Activated naive CD8-positive, alpha-beta T cell treated with anti-CD3 and anti-CD28 coated beads, Interleukin-2, amount 50 U/mL, for 24 hours (primary cell): ENCODE measurements around the gene KRT74.
"Not testable (repeated sequence)": the region's sequence is repeated elsewhere in the genome, so short reads cannot be mapped to it uniquely, and the experiment has no call there.

ENCODE experiments used
- ATAC-seq: fragments of 150-1000 bp; cut with Tn5 transposase; one replicate; pipeline ENCODE4 v1.10.0; 2021
- DNase-seq: peaks from one replicate; pipeline ENCODE4 v3.0.0; 2021
- H3K27ac Mint-ChIP-seq: one replicate; pipeline ENCODE4 v1.8.0; 2021; ENCODE audit warnings: mild to moderate bottlenecking, mixed read lengths
- H3K27me3 Mint-ChIP-seq: one replicate; pipeline ENCODE4 v1.8.0; 2021; ENCODE audit warnings: mixed read lengths
- H3K36me3 Mint-ChIP-seq: one replicate; pipeline ENCODE4 v1.8.0; 2021; ENCODE audit warnings: low read depth, mixed read lengths
- H3K4me1 Mint-ChIP-seq: one replicate; pipeline ENCODE4 v1.8.0; 2021; ENCODE audit warnings: mixed read lengths
- H3K4me3 Mint-ChIP-seq: one replicate; pipeline ENCODE4 v1.8.0; 2021; ENCODE audit warnings: mild to moderate bottlenecking, moderate library complexity, mixed read lengths
- H3K9me3 Mint-ChIP-seq: one replicate; pipeline ENCODE4 v1.8.0; 2021; ENCODE audit warnings: mixed read lengths

The KRT74 gene

DNA sequence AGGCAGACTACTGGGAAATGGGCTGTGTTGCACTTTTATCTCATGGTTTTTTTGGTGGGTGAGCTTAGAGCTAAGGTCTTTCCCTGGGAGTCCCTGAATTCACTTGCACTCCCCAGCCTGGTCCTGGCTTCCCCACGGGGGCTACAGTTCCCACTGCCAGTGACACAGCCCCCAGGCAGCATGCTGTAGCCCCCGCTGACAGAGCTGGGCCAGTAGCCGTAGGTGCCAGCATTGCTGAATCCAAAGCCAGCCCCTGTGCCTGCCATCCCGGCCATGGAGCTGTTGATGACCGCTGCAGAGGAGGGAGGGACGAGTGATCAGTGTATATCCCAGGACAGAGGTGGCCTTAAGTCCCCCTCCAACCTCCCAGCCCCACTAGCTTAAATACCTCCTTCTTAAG, 34.5 kb upstream of the KRT74 start:
- H3K4me3 Mint-ChIP-seq = no peak overlapping the region
- no peak for DNase-seq
- H3K9me3 Mint-ChIP-seq = no peaks in the 10 kb centered on the region
- no peaks in the 10 kb centered on the region for H3K36me3 Mint-ChIP-seq
- no peaks in the 10 kb centered on the region for H3K27me3 Mint-ChIP-seq
- peaks cover 90% of the 10 kb centered on the region for H3K4me1 Mint-ChIP-seq
- H3K27ac Mint-ChIP-seq = no peak overlapping the region
- no peak for ATAC-seq

DNA sequence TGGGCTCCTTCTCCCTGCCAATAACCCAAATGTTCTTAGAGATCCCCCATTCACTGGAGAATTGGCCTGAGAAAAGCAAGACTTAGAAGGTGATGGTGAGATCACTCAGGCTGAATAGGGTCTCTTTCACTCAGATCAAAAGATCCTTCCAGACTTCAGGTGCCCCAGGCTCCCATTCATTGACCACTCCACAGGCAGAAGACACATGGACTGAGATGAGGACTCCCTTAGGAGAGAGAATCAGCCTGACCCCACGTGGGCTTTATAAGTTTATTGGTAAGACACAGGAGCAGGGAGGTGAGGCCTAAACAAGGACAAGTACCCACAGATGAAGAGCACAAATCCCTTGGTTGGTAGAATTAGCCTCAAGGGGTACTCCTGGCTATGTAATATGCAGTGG, 33.7 kb upstream of the KRT74 start:
- no peak for DNase-seq
- no peak for ATAC-seq
- H3K4me1 Mint-ChIP-seq = peaks cover 90% of the 10 kb centered on the region
- no peaks in the 10 kb centered on the region for H3K27me3 Mint-ChIP-seq
- H3K27ac Mint-ChIP-seq = no peak overlapping the region
- H3K9me3 Mint-ChIP-seq = no peaks in the 10 kb centered on the region
- no peaks in the 10 kb centered on the region for H3K36me3 Mint-ChIP-seq
- no peak overlapping the region for H3K4me3 Mint-ChIP-seq

DNA sequence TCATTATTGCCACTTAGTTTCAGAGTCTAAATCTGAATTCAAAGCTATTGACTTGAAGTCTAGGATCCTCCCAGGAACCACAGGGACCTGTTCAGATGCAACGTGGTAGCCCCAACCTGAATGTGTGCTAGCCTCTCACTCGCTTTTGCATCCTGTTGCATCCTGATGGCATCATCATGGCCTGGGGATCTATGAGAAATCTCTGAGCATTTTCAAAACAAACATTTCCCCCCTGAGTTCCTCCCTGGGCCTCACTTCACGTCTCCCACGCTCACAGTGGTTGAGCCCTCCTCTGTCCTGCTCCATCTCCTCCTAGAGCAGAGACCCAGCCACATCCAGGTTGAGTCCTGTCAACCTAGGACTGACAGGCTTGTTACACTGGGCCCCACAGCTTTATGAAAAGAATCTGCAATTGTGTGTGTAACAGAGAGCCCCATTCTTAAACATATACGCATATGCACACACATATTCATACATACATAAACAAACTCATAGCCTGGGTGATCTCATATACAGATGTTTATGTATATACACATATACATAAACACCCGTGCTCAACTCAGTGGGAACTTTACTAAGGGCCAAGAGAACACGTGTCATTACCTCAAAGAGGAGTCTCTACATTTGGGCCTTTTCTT, 33.1 kb upstream of the KRT74 start:
- Mint-ChIP-seq H3K27me3 (no peaks in the 10 kb centered on the region), H3K4me3 (no peak overlapping the region), H3K36me3 (no peaks in the 10 kb centered on the region), H3K4me1 (peaks cover 85% of the 10 kb centered on the region), H3K9me3 (no peaks in the 10 kb centered on the region), H3K27ac (no peak overlapping the region)
- DNase-seq = no peak
- ATAC-seq = no peak

DNA sequence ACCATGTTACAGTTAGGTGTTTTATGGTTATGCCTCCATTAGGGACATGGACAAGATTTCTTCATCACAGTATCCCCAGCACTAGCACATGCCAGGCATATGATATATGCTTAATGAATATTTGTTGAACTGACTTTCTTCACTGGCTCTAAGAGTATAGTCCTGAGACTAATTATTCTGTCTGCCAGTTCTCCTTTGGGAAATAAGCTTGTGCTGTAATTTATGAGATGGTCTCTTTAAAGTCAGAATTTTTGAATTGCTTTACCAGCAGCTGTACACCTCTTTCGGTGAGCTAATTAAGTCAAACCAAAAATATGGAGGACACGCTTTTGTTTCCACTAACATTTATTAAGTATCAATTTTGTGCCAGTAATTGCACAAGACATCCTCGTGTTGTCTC, 32.5 kb upstream of the KRT74 start:
- Mint-ChIP-seq H3K27ac (no peak overlapping the region), H3K9me3 (no peaks in the 10 kb centered on the region), H3K36me3 (no peaks in the 10 kb centered on the region), H3K4me3 (no peak overlapping the region), H3K27me3 (no peaks in the 10 kb centered on the region), H3K4me1 (peaks cover 79% of the 10 kb centered on the region)
- no peak for ATAC-seq
- DNase-seq = no peak

DNA sequence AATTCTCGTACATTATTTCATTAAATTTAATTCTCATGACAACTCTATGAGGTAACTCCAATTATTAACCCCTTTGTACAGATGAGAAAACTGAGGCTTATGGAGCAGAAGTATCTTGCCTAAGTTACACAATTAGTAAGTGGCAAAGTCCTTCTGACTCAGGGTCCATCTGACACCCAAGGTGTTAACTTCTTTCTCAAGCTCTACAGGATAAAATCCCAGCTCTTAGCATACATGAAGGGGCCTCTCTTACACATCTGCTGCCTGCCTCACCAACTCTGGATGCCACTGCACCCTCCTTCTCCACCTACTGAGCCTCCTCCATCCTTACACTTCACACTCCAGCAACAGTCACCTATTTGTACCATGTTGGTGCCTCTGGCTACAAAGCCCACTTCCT, 31.9 kb upstream of the KRT74 start:
- Mint-ChIP-seq H3K4me3 (no peak overlapping the region), H3K4me1 (peaks cover 73% of the 10 kb centered on the region), H3K27ac (no peak overlapping the region), H3K27me3 (no peaks in the 10 kb centered on the region), H3K36me3 (no peaks in the 10 kb centered on the region), H3K9me3 (no peaks in the 10 kb centered on the region)
- DNase-seq (no peak), ATAC-seq (no peak)

DNA sequence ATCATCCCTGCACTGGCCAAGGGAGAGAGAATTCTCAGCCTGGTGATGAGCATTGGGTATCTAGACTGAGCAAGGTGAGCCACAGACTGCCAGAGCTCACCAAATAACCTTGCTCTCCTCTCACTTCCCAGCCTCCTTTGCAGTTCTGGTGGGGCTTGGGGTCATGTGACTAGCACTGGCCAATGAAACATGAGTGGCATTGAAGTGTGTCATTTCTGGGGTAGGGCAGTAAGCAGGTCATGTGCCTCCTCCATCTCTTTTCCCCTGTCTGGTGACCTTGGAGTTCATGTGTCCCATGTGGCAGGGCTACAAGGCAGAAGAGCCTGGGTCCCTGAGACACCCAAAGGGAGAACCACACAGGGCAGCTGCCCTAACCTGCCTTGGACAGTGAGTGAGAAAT, 31.2 kb upstream of the KRT74 start:
- H3K4me3 Mint-ChIP-seq = no peak overlapping the region
- no peaks in the 10 kb centered on the region for H3K36me3 Mint-ChIP-seq
- no peaks in the 10 kb centered on the region for H3K9me3 Mint-ChIP-seq
- H3K27me3 Mint-ChIP-seq = no peaks in the 10 kb centered on the region
- ATAC-seq (no peak), DNase-seq (no peak)
- no peak overlapping the region for H3K27ac Mint-ChIP-seq
- peaks cover 68% of the 10 kb centered on the region for H3K4me1 Mint-ChIP-seq

DNA sequence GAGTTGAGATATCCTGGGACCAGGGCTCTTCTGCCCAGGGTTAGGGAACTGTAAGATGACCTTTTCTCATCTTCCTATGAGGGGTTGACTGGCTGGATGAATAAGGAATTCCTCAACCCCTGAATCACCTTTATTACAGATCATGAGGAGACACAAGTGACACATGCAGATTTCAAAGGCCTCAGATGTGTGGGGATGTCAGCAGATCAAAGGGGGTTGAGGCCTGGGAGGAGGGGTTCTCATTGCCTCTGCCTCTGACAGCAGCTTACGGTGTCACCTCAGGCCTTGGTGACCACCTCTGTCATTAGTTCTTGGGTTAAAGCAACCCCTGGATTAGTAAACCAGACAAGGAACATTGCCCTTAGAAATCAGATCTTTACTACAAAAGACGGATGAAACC, 29.7 kb upstream of the KRT74 start:
- H3K27me3 Mint-ChIP-seq = no peaks in the 10 kb centered on the region
- ATAC-seq = peak; percentile 59
- no peaks in the 10 kb centered on the region for H3K9me3 Mint-ChIP-seq
- peaks cover 54% of the 10 kb centered on the region for H3K4me1 Mint-ChIP-seq
- no peaks in the 10 kb centered on the region for H3K36me3 Mint-ChIP-seq
- no peak overlapping the region for H3K27ac Mint-ChIP-seq
- DNase-seq = no peak
- H3K4me3 Mint-ChIP-seq = no peak overlapping the region

DNA sequence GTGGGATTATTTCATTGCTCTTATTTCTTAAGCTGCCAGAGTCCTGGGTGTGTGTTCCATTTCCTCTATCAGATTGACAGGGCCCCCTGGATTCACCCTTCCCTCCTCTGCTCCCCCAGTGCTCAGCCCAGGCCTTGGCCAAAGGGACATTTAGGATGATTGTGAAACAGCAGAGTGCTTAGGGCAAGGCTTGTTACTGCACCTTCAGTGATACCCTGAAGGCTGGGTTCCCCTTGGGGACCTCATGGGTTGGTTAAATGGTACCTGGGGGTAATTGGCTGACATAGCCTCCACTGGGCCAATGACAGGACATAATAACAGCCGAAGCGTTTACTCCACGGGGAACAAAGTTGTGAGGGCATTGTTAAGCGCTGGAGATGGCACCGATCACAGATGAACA, 28.9 kb upstream of the KRT74 start:
- Mint-ChIP-seq H3K9me3 (no peaks in the 10 kb centered on the region), H3K4me1 (peaks cover 47% of the 10 kb centered on the region), H3K36me3 (no peaks in the 10 kb centered on the region), H3K27ac (no peak overlapping the region), H3K4me3 (no peak overlapping the region), H3K27me3 (no peaks in the 10 kb centered on the region)
- DNase-seq (no peak), ATAC-seq (no peak)

DNA sequence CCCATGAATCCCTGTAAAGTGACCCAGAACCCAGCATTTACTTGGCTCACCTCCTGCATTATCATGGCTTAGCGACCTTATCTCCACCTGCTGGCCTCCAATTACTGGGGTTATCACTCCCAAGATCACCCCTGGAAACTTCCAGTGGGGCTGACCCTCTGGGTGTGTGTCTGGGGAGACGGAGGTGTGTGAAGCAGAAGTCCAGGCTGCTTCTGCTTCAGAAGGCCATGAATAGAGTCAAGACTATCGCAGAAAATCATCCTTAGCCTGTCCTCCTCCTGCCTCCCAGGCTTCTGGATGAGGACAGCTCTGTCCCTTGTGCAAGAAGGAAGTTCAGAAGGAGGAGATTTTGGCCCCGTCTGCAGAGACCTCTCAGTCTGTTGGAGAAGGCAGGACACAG, 28.0 kb upstream of the KRT74 start:
- DNase-seq (no peak), ATAC-seq (no peak)
- H3K9me3 Mint-ChIP-seq = no peaks in the 10 kb centered on the region
- no peaks in the 10 kb centered on the region for H3K36me3 Mint-ChIP-seq
- no peaks in the 10 kb centered on the region for H3K27me3 Mint-ChIP-seq
- no peak overlapping the region for H3K27ac Mint-ChIP-seq
- H3K4me3 Mint-ChIP-seq = no peak overlapping the region
- peaks cover 40% of the 10 kb centered on the region for H3K4me1 Mint-ChIP-seq

DNA sequence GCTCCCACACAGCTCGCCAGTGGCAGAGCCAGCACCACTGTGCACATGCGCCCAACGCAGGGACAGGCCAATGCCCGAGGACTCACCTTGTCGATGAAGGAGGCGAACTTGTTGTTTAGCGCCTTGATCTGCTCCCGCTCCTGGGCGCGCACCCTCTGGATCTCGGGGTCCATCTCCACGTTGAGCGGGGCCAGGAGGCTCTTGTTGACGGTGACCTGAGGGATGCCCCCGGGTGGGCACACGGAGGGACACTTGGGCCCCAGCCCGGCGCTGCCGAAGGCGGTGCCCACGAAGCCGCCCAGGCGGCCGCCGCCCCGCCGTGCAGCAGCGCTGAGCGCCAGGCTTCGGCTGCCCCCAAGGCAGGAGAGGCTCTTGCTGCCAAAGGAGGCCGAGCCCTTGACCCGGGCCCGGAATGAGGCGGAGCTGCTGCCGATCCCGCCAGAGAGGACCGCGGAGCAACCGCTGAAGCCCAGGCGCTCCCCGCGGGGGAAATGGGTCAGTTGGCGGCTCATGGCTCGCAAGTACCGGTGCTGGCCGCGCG, 27.4 kb upstream of the KRT74 start, which contains the start of gene KRT72:
Gene KRT72 (minus strand): TSS at position 523 of the 541 bp plus-strand sequence. CDS start 11 bp downstream, at position 512.
- H3K4me3 Mint-ChIP-seq = no peak within 1 kb of the TSS
- DNase-seq (no peak), ATAC-seq (no peak)
- no peaks in the 10 kb centered on the region for H3K9me3 Mint-ChIP-seq
- H3K36me3 Mint-ChIP-seq = no peaks in the 10 kb centered on the region
- H3K27ac Mint-ChIP-seq = no peak within 1 kb of the TSS
- H3K27me3 Mint-ChIP-seq = no peaks in the 10 kb centered on the region
- H3K4me1 Mint-ChIP-seq = peaks cover 35% of the 10 kb centered on the region

DNA sequence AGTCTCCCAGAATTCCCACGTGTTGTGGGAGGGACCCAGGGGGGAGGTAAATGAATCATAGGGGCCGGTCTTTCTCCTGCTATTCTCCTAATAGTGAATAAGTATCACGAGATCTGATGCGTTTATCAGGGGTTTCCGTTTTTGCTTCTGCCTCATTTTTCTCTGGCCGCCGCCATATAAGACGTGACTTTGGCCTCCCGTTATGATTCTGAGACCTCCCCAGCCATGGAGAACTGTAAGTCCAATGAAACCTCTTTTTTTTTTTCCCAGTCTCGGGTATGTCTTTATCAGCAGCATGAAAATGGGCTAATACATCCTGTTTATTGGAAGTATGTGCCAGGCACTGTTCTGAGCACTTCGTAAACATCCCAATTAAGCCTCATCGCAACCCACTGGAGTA, 26.8 kb upstream of the KRT74 start:
- Mint-ChIP-seq H3K36me3 (no peaks in the 10 kb centered on the region), H3K27me3 (no peaks in the 10 kb centered on the region), H3K4me3 (no peak overlapping the region), H3K4me1 (peaks cover 31% of the 10 kb centered on the region), H3K27ac (no peak overlapping the region), H3K9me3 (no peaks in the 10 kb centered on the region)
- no peak for ATAC-seq
- no peak for DNase-seq

DNA sequence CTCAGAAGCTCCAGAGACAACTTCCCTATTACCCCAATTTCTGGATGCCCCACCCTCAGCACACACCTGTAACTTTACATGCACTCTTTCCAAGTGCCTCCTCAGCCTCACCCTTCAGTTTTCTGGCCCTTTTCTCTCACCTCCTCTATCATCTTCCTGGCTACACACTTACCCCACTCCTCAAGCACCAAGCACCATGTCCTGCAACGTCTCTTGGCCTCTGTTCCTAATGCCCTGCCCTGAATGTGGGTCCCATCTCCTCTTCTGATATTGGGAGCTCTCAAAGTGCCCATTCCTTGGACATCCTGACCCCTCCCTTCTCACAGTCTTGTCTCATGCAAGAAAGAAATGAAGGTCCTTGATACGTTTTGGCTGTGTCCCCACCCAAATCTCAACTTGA, 26.4 kb upstream of the KRT74 start:
- H3K36me3 Mint-ChIP-seq = no peaks in the 10 kb centered on the region
- H3K27ac Mint-ChIP-seq = no peak overlapping the region

DNA sequence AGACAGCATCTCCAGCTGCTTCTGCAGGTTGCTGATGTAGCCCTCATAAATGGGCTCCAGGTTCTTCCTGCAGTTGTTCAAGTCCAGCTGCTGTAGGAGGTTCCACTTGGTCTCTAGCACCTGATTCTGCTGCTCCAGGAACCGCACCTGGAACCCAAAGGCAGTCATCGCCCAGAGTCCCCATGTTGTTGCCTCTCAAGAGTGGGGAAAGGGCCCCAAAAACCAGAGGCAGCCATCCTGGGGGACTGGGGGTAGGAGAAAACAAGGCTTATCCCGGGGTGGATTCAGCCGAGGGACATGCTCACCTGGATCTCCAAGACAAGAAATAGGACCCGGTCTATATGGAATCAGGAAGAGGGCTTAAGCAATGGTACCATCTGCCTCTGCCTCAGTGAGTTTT, 25.3 kb upstream of the KRT74 start:
- H3K4me3 Mint-ChIP-seq = no peak overlapping the region
- no peak for DNase-seq
- no peak overlapping the region for H3K27ac Mint-ChIP-seq
- H3K4me1 Mint-ChIP-seq = peaks cover 18% of the 10 kb centered on the region
- no peaks in the 10 kb centered on the region for H3K9me3 Mint-ChIP-seq
- H3K36me3 Mint-ChIP-seq = no peaks in the 10 kb centered on the region
- H3K27me3 Mint-ChIP-seq = no peaks in the 10 kb centered on the region
- no peak for ATAC-seq

More for the DNA sequence above, 26.4 kb upstream of the KRT74 start:
- Mint-ChIP-seq H3K4me1 (peaks cover 28% of the 10 kb centered on the region), H3K4me3 (no peak overlapping the region), H3K9me3 (no peaks in the 10 kb centered on the region), H3K27me3 (no peaks in the 10 kb centered on the region)
- ATAC-seq = no peak
- DNase-seq = no peak

DNA sequence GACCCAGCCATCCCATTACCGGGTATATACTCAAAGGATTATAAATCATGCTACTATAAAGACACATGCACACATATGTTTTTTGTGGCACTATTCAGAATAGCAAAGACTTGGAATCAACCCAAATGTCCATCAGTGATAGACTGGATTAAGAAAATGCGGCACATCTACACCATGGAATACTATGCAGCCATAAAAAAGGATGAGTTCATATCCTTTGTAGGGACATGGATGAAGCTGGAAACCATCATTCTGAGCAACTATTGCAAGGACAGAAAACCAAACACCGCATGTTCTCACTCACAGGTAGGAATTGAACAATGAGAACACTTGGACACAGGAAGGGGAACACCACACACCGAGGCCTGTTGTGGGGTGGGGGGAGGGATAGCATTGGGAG, 20.6 kb upstream of the KRT74 start:
- not testable (repeated sequence) for ATAC-seq, H3K4me1 Mint-ChIP-seq, H3K27ac Mint-ChIP-seq, H3K9me3 Mint-ChIP-seq, H3K4me3 Mint-ChIP-seq, H3K27me3 Mint-ChIP-seq, H3K36me3 Mint-ChIP-seq, DNase-seq

DNA sequence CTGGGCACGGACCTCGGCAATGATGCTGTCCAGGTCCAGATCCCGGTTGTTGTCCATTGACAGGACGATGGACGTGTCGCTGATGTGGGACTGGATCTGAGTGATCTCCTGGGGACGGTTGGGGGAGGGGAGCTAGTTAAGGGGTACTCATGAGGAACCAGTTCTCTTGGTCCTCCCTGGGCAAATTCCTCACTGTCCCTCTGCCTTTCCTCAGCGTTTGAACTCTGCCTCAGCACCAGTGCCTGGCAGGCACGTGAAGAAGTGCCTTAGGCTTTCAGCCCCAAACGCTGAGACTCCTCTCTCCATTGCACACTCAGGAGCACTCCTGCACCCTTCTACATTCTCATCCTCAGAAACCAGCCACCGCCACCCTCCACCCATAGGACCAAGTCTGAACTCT, 17.9 kb upstream of the KRT74 start:
- H3K9me3 Mint-ChIP-seq = no peaks in the 10 kb centered on the region
- no peak overlapping the region for H3K4me3 Mint-ChIP-seq
- no peak for DNase-seq
- no peak overlapping the region for H3K27ac Mint-ChIP-seq
- no peaks in the 10 kb centered on the region for H3K36me3 Mint-ChIP-seq
- H3K4me1 Mint-ChIP-seq = peaks cover 7% of the 10 kb centered on the region
- ATAC-seq = no peak
- H3K27me3 Mint-ChIP-seq = no peaks in the 10 kb centered on the region

DNA sequence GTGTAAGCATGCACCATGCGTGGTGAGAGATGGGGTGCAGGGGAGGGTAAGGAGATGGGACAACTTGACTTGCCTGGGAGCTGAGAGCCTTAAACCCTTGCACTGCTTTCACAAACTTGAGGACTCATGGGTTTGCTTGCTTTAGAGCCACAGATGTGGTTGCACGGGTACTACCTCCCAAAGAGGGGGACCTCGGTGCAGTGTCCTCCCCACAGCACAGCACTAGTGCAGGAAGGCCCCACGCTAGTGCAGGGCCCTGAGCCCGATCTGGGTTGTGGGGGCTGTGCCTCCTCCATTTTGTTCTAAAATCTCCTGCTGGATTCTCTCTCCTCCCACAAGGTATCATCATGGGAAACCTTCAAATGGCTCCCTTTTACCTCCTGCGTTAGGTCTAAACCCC, 16.4 kb upstream of the KRT74 start:
- no peak for ATAC-seq
- H3K36me3 Mint-ChIP-seq = no peaks in the 10 kb centered on the region
- no peak for DNase-seq
- no peak overlapping the region for H3K27ac Mint-ChIP-seq
- no peaks in the 10 kb centered on the region for H3K27me3 Mint-ChIP-seq
- no peaks in the 10 kb centered on the region for H3K9me3 Mint-ChIP-seq
- H3K4me1 Mint-ChIP-seq = peaks cover 19% of the 10 kb centered on the region
- no peak overlapping the region for H3K4me3 Mint-ChIP-seq
